ENCODE measurements around the gene EIF1AD. TPM values are rescaled to one million over a fixed set of nuclear protein-coding genes. Genes with fewer than 3 reads are reported as not detected.

EIF1AD gene
- total RNA-seq, 1 donor from 2014 or later, result 58.0 TPM

- H3K4me1 Mint-ChIP-seq, result peaks cover 20% of the 10 kb centered on the region
- no peaks in the 10 kb centered on the region for H3K9me3 Mint-ChIP-seq
- peaks cover 5% of the 10 kb centered on the region for H3K36me3 Mint-ChIP-seq (ENCODE audit: low read depth)
- TF ChIP-seq CTCF (conservative IDR thresholded peaks at IDR 0.05), result no peak
- DNase-seq (ENCODE audit: low read depth, low spot score), result no peak
- no peak overlapping the region for H3K27ac Mint-ChIP-seq (ENCODE audit: unreplicated experiment)
- no peaks in the 10 kb centered on the region for H3K27me3 Mint-ChIP-seq (ENCODE audit: low read depth)
- H3K4me3 Mint-ChIP-seq, result peak overlapping the region; percentile 67
Observed at GRCh38 chr11:66006134-66006890, 4.4 kb upstream of the EIF1AD start.

- peaks cover 25% of the 10 kb centered on the region for H3K4me1 Mint-ChIP-seq
- H3K9me3 Mint-ChIP-seq, result no peaks in the 10 kb centered on the region
- DNase-seq (ENCODE audit: low read depth, low spot score), result no peak
- H3K4me3 Mint-ChIP-seq, result peak overlapping the region; percentile 89
- no peak for TF ChIP-seq CTCF (conservative IDR thresholded peaks at IDR 0.05)
- H3K27me3 Mint-ChIP-seq (ENCODE audit: low read depth), result no peaks in the 10 kb centered on the region
- H3K36me3 Mint-ChIP-seq (ENCODE audit: low read depth), result peaks cover 9% of the 10 kb centered on the region
- no peak overlapping the region for H3K27ac Mint-ChIP-seq (ENCODE audit: unreplicated experiment)
Observed at GRCh38 chr11:66004186-66004585, 2.2 kb upstream of the EIF1AD start.

GRCh38 chr11:66003291-66003690 lies 1.3 kb upstream of the EIF1AD start:
- Mint-ChIP-seq H3K36me3 (ENCODE audit: low read depth) (peaks cover 9% of the 10 kb centered on the region), H3K9me3 (no peaks in the 10 kb centered on the region), H3K4me3 (peak overlapping the region; percentile 89), H3K4me1 (peaks cover 25% of the 10 kb centered on the region), H3K27me3 (ENCODE audit: low read depth) (no peaks in the 10 kb centered on the region), H3K27ac (ENCODE audit: unreplicated experiment) (peak overlapping the region; percentile 83)
- no peak for TF ChIP-seq CTCF (conservative IDR thresholded peaks at IDR 0.05)
- DNase-seq (ENCODE audit: low read depth, low spot score), result no peak

GRCh38 chr11:66002648-66003225 lies 780 bp upstream of the EIF1AD start:
- H3K36me3 Mint-ChIP-seq (ENCODE audit: low read depth), result peaks cover 10% of the 10 kb centered on the region
- DNase-seq (ENCODE audit: low read depth, low spot score), result no peak
- H3K4me3 Mint-ChIP-seq, result peak overlapping the region; percentile 100
- no peaks in the 10 kb centered on the region for H3K27me3 Mint-ChIP-seq (ENCODE audit: low read depth)
- no peak for TF ChIP-seq CTCF (conservative IDR thresholded peaks at IDR 0.05)
- H3K9me3 Mint-ChIP-seq, result no peaks in the 10 kb centered on the region
- H3K4me1 Mint-ChIP-seq, result peaks cover 25% of the 10 kb centered on the region
- no peak overlapping the region for H3K27ac Mint-ChIP-seq (ENCODE audit: unreplicated experiment)

- Mint-ChIP-seq H3K9me3 (no peaks in the 10 kb centered on the region), H3K4me3 (peak overlapping the region; percentile 81), H3K4me1 (peaks cover 13% of the 10 kb centered on the region), H3K27ac (ENCODE audit: unreplicated experiment) (no peak overlapping the region), H3K27me3 (ENCODE audit: low read depth) (no peaks in the 10 kb centered on the region), H3K36me3 (ENCODE audit: low read depth) (peaks cover 13% of the 10 kb centered on the region)
- no peak for DNase-seq (ENCODE audit: low read depth, low spot score)
- TF ChIP-seq CTCF (conservative IDR thresholded peaks at IDR 0.05), result no peak
Observed at GRCh38 chr11:65997286-65997685, 4.7 kb downstream of the EIF1AD start.
